Lung (tissue), 12 donors: ENCODE results near the gene SAP30BP. TPM values are rescaled to one million over a fixed set of nuclear protein-coding genes. Genes with fewer than 3 reads are reported as not detected.

ENCODE experiments used
- ATAC-seq: fragments of 200-7000 bp; cut with Tn5 transposase; one replicate; pipeline ENCODE4 v1.9.1; 2020; ENCODE audit warnings: moderate number of reproducible peaks; ENCODE audit not compliant: insufficient read depth, low FRiP score
- DNase-seq, 3 donors: peaks; one replicate each; pipeline ENCODE4 v3.0.0-alpha.2; 2013 to 2017
- H3K27ac ChIP-seq, 2 donors: one replicate each; pipeline ENCODE4 v1.5.1; 2013; ENCODE audit warnings: mild to moderate bottlenecking in 2 of 2, moderate library complexity in 2 of 2, control low read depth in 1 of 2, inconsistent platforms in 1 of 2, low read depth in 1 of 2, low read length in 1 of 2
- H3K27me3 ChIP-seq, 3 donors: one replicate each; pipeline ENCODE4 v1.5.1; 2013; ENCODE audit warnings: low read length in 2 of 3; ENCODE audit not compliant: control insufficient read depth in 3 of 3, insufficient read depth in 3 of 3
- H3K36me3 ChIP-seq, 4 donors: one replicate each; pipeline ENCODE4 v1.5.1; 2013; ENCODE audit warnings: low read length in 4 of 4, mild to moderate bottlenecking in 1 of 4, moderate library complexity in 1 of 4; ENCODE audit not compliant: control insufficient read depth in 4 of 4, insufficient read depth in 4 of 4
- H3K4me1 ChIP-seq, 5 donors: one replicate each; pipeline ENCODE4 v1.5.1; 2013; ENCODE audit warnings: low read length in 5 of 5, mild to moderate bottlenecking in 2 of 5, moderate library complexity in 1 of 5; ENCODE audit not compliant: control insufficient read depth in 5 of 5, insufficient read depth in 5 of 5
- H3K4me3 ChIP-seq: one replicate; pipeline ENCODE4 v1.5.1; 2013; ENCODE audit warnings: mild to moderate bottlenecking, control low read depth, moderate library complexity
- H3K9ac ChIP-seq, 2 donors: one replicate each; pipeline ENCODE4 v1.5.1; 2013; ENCODE audit warnings: low read length in 2 of 2, control low read depth in 1 of 2; ENCODE audit not compliant: insufficient read depth in 1 of 2
- H3K9me3 ChIP-seq, 4 donors: one replicate each; pipeline ENCODE4 v1.5.1; 2013; ENCODE audit warnings: low read length in 3 of 4, mild to moderate bottlenecking in 1 of 4, moderate library complexity in 1 of 4; ENCODE audit not compliant: control insufficient read depth in 4 of 4, insufficient read depth in 3 of 4
- WGBS, 2 donors: extraction: QIAGEN DNeasy Blood & Tissue Kit; methylation state at CpG; one replicate each; pipeline ENCODE4 v1.1.7; 2013; 5-methylcytosine and 5-hydroxymethylcytosine counted together
- polyA plus RNA-seq, 2 donors: library from polyadenylated mRNA; stranded (reverse); fragments of 200-250 nt; gene quantifications; one replicate each; pipeline ENCODE4 v1.2.1, GENCODE V29; 2013
- total RNA-seq, 2 donors: library from RNA; depleted of rRNA in 1 of 2; stranded (reverse); fragments of >200 nt in 1 of 2; gene quantifications; one replicate each; pipeline ENCODE4 v1.2.1, GENCODE V29; 2014 to 2021
- TF ChIP-seq, protein P1 (sequence below): IDR thresholded peaks from 2 replicates; pipeline ENCODE4 v1.5.1; 2012; ENCODE audit warnings: mild to moderate bottlenecking; ENCODE audit errors: control extremely low read depth, extremely low read depth
- donor health status: control.
- donor health status: control.
- donor health status: Bipolar disorder and iron deficiency.
- donor health status: healthy.
- donor health status: DM: yes; HTN: yes; CAD: no.

Gene SAP30BP
- total and polyA plus RNA-seq, 4 donors = 46.5 to 82.9 (median 77.3) TPM

DNA sequence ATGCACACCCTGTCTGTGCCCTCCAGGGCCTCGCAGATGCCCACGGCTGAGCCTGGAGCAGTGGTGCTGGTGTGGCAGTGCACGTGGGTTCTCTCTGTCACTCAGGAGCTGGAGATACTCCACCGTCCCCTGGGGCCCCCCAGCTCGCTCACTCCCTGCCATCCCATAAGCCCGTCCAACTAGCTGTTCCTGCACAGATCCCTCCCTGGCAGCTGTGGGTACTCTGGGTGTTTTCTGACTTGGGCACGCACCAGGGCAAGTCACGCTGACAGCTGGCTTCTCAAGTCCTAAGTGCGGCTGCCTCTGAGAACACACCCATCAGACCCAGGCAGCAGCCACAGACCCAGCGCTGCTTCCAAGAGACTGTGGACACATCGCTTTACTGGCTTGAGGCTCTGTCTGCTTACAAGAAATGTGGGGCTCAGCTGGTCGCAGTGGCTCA, 28.7 kb downstream of the SAP30BP start:
- TF ChIP-seq, protein P1, sequence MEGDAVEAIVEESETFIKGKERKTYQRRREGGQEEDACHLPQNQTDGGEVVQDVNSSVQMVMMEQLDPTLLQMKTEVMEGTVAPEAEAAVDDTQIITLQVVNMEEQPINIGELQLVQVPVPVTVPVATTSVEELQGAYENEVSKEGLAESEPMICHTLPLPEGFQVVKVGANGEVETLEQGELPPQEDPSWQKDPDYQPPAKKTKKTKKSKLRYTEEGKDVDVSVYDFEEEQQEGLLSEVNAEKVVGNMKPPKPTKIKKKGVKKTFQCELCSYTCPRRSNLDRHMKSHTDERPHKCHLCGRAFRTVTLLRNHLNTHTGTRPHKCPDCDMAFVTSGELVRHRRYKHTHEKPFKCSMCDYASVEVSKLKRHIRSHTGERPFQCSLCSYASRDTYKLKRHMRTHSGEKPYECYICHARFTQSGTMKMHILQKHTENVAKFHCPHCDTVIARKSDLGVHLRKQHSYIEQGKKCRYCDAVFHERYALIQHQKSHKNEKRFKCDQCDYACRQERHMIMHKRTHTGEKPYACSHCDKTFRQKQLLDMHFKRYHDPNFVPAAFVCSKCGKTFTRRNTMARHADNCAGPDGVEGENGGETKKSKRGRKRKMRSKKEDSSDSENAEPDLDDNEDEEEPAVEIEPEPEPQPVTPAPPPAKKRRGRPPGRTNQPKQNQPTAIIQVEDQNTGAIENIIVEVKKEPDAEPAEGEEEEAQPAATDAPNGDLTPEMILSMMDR = no peak
- Histone ChIP-seq H3K27me3 (no peaks in the 10 kb centered on the region), H3K27ac (peak overlapping the region in 1 of 2 donors; percentile 97), H3K4me3 (no peak overlapping the region), H3K4me1 (peaks cover 0 to 28% (median 7%) of the 10 kb centered on the region in 5 donors), H3K36me3 (peaks cover 0 to 51% (median 24%) of the 10 kb centered on the region in 4 donors), H3K9me3 (peaks cover 0 to 2% (median 0%) of the 10 kb centered on the region in 4 donors), H3K9ac (no peak overlapping the region)
- DNase-seq (no peak), ATAC-seq (no peak)
- WGBS, 2 donors = 96% methylated on average over 12 of the region's 12 CpGs

DNA sequence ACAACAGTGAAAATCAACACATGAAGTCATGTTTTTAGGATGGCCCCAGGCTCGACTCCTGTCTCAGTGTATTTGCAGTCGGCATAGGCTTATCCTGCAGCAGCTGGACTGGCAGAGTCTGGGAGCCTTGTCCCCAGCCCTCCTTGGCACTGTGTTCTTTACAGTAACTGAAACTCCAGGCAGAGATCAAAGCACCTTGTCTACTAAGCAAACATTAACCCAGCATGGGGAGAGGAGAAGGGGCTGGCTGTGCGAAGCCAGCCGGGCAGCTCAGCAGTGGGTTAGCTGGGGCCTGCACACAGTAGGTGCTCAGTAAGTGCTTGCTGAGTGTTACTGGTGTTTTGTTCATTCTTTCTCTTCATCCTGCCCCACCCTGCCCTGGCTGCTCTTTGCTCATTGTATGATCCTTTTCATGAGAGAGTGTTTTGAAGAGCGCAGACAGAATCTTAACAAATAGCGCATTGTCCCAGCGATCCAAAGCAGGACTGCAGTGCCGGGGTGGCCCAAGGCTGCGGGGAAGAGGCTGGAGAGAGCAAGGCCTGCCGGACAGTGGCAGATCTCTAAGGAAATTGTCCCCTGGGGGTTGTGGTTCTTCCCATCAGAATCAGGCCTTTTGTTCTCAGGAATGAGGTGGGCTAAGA, 30.6 kb downstream of the SAP30BP start:
- TF ChIP-seq, protein P1 = no peak
- no peaks in the 10 kb centered on the region for H3K9me3 ChIP-seq
- no peaks in the 10 kb centered on the region for H3K27me3 ChIP-seq
- H3K27ac ChIP-seq = peak overlapping the region; percentile 87 to 97
- 65 to 80% methylated on average over 10 of the region's 10 CpGs for WGBS, 2 donors
- DNase-seq = peak in 1 of 3 donors; percentile 61
- ATAC-seq = no peak
- H3K4me3 ChIP-seq = no peak overlapping the region
- H3K36me3 ChIP-seq = peaks cover 4 to 53% (median 30%) of the 10 kb centered on the region in 4 donors
- peaks cover 0 to 20% (median 7%) of the 10 kb centered on the region in 5 donors for H3K4me1 ChIP-seq
- peak overlapping the region in 1 of 2 donors; percentile 4 for H3K9ac ChIP-seq

DNA sequence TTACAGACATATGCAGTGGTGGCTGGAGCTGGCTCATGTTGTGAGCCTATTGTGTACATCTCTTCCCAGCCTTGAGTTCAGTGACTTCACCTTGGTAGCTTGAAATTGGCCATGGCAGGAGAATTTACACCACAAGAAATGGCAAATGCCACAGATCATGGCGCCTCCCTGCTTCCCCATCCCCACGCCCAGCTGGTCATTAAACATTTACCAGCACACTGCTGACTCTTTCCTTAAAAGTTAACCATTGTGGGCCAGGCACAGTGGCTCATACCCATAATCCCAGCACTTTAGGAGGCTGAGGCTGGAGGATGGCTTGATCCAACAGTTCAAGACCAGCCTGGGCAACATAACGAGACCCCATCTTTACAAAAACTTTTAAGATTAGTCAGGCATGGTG, 31.5 kb downstream of the SAP30BP start:
- Histone ChIP-seq H3K27me3 (no peaks in the 10 kb centered on the region), H3K4me3 (no peak overlapping the region), H3K9ac (no peak overlapping the region), H3K36me3 (peaks cover 6 to 55% (median 36%) of the 10 kb centered on the region in 4 donors), H3K27ac (peak overlapping the region in 1 of 2 donors; percentile 85), H3K4me1 (peaks cover 0 to 20% (median 7%) of the 10 kb centered on the region in 5 donors), H3K9me3 (no peaks in the 10 kb centered on the region)
- WGBS, 2 donors = 95 to 97% methylated on average over 3 of the region's 3 CpGs
- TF ChIP-seq, protein P1 = no peak
- no peak for ATAC-seq
- no peak for DNase-seq
